ENCODE results near the gene BTNL3. TPM values are rescaled to one million over a fixed set of nuclear protein-coding genes. Genes with fewer than 3 reads are reported as not detected.
A peak's percentile ranks its signal among the peaks of the same experiment; 100 is the strongest.
"Not testable (repeated sequence)": the region's sequence is repeated elsewhere in the genome, so short reads cannot be mapped to it uniquely, and the experiment has no call there.

The BTNL3 gene
- total RNA-seq, 1 donor from 2014 or later: not detected

- intact Hi-C loops (cut with DNase I): loop anchor here (5.0 kb wide), 1 partner anchor 241 kb away; the partner anchor contains the start of gene MGAT1
- ATAC-seq (no peak), DNase-seq (ENCODE audit: missing footprints) (no peak)
Observed at GRCh38 chr5:181043285-181044092, 54.8 kb downstream of the BTNL3 start.

DNA sequence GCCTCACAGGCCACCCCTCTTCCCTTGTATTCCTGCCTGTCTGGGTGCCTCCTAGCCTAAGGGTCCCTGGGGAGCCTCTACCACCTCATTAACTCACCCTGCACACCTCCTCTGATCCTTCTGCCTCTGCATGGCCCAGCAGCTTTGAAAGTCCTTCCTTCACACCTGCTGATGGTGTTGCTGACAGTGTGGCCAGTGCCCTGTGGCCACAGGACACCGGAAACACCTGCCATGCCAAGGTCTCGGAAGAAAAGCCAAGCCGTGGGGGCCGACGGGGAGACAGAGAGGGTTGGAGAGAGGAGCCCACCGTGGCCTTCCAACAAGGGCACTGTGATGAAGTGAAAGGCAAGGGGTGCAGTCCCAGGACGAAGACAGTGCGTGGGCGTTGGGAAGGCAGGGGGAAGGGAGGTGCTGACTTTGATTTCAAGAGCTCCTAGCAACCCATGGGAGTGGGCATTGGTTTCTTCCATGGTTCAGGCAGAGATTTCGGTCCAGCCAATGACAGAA is 55.5 kb downstream of the BTNL3 start:
- ATAC-seq (no peak), DNase-seq (ENCODE audit: missing footprints) (no peak)
- intact Hi-C loops (cut with DNase I): loop anchor here (5.0 kb wide), 1 partner anchor 242 kb away; the partner anchor contains the start of gene MGAT1

DNA sequence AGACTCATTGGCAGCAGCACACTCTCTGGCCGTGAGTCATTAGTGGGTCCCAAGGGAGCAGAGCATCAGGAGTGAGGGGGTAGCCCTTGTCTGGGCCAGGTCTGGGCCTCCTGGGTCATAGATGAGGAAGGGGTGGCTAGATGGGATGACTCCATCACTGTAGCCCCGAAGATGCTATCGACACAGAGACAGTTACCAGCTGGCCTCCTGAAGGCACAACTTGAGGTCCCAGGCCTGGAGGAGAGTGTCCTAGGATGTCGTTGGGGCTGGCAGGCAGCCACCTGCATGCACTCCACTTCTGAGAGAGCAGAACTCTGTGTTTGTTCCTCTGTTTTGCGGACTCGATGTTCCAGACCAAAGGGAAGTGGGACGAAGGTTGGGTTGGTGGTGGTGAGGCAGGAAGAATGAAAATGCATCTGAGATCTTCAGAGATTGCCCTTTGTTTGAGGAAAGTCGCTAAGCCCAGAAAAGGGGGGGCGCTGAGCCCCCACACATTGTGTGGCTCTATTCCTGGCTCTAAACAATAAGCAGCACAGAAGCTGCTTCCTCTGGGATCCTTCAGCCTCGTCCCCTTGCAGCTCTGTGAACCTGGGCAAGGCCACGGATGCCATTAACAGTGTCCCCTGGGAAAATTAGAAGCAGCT is 56.1 kb downstream of the BTNL3 start:
- DNase-seq (ENCODE audit: missing footprints) (peak; percentile 66), ATAC-seq (peak; percentile 65)
- intact Hi-C loops (cut with DNase I): loop anchor here (5.0 kb wide), 1 partner anchor 242 kb away; the partner anchor contains the start of gene MGAT1

GRCh38 chr5:181045316-181045715 is 56.7 kb downstream of the BTNL3 start:
- DNase-seq (ENCODE audit: missing footprints): no peak
- intact Hi-C loops (cut with DNase I): no loop called here
- no peak for ATAC-seq

DNA sequence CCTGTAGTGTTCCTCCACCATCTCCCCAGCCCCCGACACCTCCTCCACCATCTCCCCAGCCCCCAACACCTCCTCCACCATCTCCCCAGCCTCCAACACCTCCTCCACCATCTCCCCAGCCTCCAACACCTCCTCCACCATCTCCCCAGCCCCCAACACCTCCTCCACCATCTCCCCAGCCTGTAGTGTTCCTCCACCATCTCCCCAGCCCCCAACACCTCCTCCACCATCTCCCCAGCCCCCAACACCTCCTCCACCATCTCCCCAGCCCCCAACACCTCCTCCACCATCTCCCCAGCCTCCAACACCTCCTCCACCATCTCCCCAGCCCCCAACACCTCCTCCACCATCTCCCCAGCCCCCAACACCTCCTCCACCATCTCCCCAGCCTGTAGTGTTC is 57.2 kb downstream of the BTNL3 start:
- intact Hi-C loops (cut with DNase I); ATAC-seq: not testable (repeated sequence)
- DNase-seq (ENCODE audit: missing footprints): peak; percentile 32

- intact Hi-C loops (cut with DNase I): no loop called here
- DNase-seq (ENCODE audit: missing footprints): no peak
- no peak for ATAC-seq
Observed at GRCh38 chr5:181047288-181047687, 58.6 kb downstream of the BTNL3 start.

GRCh38 chr5:181047921-181048320 is 59.3 kb downstream of the BTNL3 start:
- ATAC-seq (no peak), DNase-seq (ENCODE audit: missing footprints) (no peak)
- intact Hi-C loops (cut with DNase I): no loop called here

DNA sequence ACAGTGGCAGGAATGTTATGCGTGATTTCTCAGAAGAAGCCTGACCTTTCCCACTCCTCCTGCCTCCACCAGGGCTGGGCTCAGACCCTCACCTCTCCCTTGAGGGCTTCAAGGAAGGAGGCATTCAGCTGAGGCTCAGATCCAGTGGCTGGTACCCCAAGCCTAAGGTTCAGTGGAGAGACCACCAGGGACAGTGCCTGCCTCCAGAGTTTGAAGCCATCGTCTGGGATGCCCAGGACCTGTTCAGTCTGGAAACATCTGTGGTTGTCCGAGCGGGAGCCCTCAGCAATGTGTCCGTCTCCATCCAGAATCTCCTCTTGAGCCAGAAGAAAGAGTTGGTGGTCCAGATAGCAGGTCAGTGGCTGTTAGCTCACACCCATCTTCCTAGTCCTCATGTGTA is 61.4 kb downstream of the BTNL3 start:
- intact Hi-C loops (cut with DNase I): loop anchor here (5.0 kb wide), 1 partner anchor 183 kb away; no protein-coding TSS in a partner anchor

GRCh38 chr5:181051841-181052671 is 63.4 kb downstream of the BTNL3 start:
- ATAC-seq (no peak), DNase-seq (ENCODE audit: missing footprints) (peak; percentile 49)
- intact Hi-C loops (cut with DNase I): loop anchor here (5.0 kb wide), 1 partner anchor 185 kb away; no protein-coding TSS in a partner anchor

More for the DNA sequence above, 61.4 kb downstream of the BTNL3 start:
- no peak for DNase-seq (ENCODE audit: missing footprints)
- ATAC-seq: no peak

DNA sequence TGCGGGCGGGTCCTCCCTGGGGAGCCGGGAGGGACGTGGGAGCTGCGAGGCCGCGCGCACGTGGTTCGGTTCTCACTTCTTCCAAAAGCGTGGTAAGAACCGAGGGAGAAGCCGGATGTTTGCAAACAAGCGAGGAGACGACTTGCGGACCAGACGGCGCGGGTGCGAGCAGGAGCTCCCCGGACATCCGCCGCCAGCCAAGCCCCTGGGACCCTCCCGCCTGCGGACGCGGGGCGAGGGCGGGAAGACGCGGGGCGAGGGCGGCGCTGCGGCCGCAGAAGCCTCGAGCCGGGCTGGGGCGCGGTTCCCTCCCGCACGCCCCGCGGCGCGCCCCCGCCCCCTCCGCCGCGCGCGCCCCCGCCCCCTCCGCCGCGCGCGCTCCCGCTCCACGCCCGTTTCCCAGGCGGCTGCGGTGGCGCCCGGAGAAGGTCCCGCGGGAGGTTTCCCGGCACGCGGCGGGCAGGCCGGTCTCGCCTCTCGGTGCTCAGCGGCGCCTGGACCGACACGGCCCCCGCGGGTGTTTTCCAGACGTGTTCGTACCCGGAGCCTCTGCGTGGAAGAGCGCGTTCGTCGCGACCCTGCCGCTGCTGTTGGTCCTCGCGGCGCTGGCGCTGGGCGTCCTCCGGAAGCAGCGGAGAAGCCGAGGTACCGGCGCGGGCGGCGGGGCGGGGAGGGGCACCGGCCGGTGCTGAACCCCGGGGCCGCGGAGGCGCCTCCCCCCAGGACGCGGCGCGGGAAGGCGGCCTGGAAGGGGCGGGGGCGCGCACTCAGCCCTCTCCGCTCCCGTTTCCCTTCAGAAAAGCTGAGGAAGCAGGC is 64.2 kb downstream of the BTNL3 start:
- DNase-seq (ENCODE audit: missing footprints): peak; percentile 72
- intact Hi-C loops (cut with DNase I): loop anchor here (5.0 kb wide), 1 partner anchor 186 kb away; no protein-coding TSS in a partner anchor
- ATAC-seq: no peak

GRCh38 chr5:181053488-181054121 is 65.0 kb downstream of the BTNL3 start:
- ATAC-seq (peak; percentile 37), DNase-seq (ENCODE audit: missing footprints) (peak; percentile 64)
- intact Hi-C loops (cut with DNase I): loop anchor here (5.0 kb wide), 1 partner anchor 186 kb away; no protein-coding TSS in a partner anchor

GRCh38 chr5:181054138-181054537 is 65.5 kb downstream of the BTNL3 start:
- no peak for ATAC-seq
- intact Hi-C loops (cut with DNase I): loop anchor here (5.0 kb wide), 1 partner anchor 187 kb away; no protein-coding TSS in a partner anchor

DNA sequence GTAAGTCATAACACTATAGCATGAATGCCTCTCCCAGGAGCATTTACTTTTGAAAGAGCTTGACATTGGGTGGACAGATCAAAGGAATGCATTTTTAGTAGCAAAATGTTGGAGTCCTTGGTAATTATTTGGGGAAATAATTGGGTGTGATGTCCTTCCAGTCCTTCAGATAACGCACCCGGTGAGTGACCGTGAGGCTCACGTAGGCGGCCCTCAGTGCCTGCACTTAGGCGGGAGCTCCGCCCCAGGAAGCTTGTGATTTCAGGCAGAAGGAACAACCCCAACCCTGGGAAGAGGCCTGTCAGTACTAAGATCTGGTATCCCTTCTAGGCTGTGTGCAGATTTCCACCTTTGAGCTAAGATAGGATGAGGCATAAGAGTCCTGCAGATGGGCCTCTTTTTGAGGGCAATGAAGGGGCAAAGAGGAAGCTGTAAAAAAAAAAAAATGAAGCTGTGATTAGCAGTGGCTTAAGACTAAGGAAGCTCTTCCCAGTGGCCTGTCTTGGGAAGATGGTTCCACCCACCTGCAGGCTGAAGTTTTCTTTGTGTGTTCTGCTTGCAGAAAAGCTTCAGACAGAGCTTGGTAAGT is 66.3 kb downstream of the BTNL3 start:
- intact Hi-C loops (cut with DNase I): loop anchor here (5.0 kb wide), 1 partner anchor 188 kb away; no protein-coding TSS in a partner anchor
- ATAC-seq: no peak
- DNase-seq (ENCODE audit: missing footprints): no peak

More at GRCh38 chr5:181054138-181054537, 65.5 kb downstream of the BTNL3 start:
- no peak for DNase-seq (ENCODE audit: missing footprints)
